ENCODE results near the gene L3MBTL4.

L3MBTL4 gene

GRCh38 chr18:6327895-6328620, 86.7 kb downstream of the L3MBTL4 start:
- H3K9me3 Mint-ChIP-seq, result peaks cover 6% of the 10 kb centered on the region
- H3K27me3 Mint-ChIP-seq (ENCODE audit: low read depth), result no peaks in the 10 kb centered on the region
- H3K36me3 Mint-ChIP-seq (ENCODE audit: low read depth), result no peaks in the 10 kb centered on the region
- DNase-seq (ENCODE audit: low spot score), result no peak
- no peak overlapping the region for H3K4me3 Mint-ChIP-seq
- no peak overlapping the region for H3K27ac Mint-ChIP-seq
- no peaks in the 10 kb centered on the region for H3K4me1 Mint-ChIP-seq (ENCODE audit: low read depth)

- Mint-ChIP-seq H3K9me3 (peaks cover 10% of the 10 kb centered on the region), H3K4me3 (no peak overlapping the region), H3K27me3 (ENCODE audit: low read depth) (no peaks in the 10 kb centered on the region), H3K4me1 (ENCODE audit: low read depth) (no peaks in the 10 kb centered on the region), H3K36me3 (ENCODE audit: low read depth) (no peaks in the 10 kb centered on the region), H3K27ac (no peak overlapping the region)
- no peak for DNase-seq (ENCODE audit: low spot score)
These were observed 87.2 kb downstream of the L3MBTL4 start for GRCh38 chr18:6327485-6327884.

GRCh38 chr18:6326566-6326965, 88.1 kb downstream of the L3MBTL4 start:
- Mint-ChIP-seq H3K9me3 (peaks cover 10% of the 10 kb centered on the region), H3K27ac (no peak overlapping the region), H3K4me3 (no peak overlapping the region), H3K4me1 (ENCODE audit: low read depth) (no peaks in the 10 kb centered on the region), H3K36me3 (ENCODE audit: low read depth) (no peaks in the 10 kb centered on the region), H3K27me3 (ENCODE audit: low read depth) (no peaks in the 10 kb centered on the region)
- no peak for DNase-seq (ENCODE audit: low spot score)

- H3K36me3 Mint-ChIP-seq (ENCODE audit: low read depth), result no peaks in the 10 kb centered on the region
- no peak for DNase-seq (ENCODE audit: low spot score)
- peaks cover 18% of the 10 kb centered on the region for H3K9me3 Mint-ChIP-seq
- no peaks in the 10 kb centered on the region for H3K4me1 Mint-ChIP-seq (ENCODE audit: low read depth)
- H3K27me3 Mint-ChIP-seq (ENCODE audit: low read depth), result no peaks in the 10 kb centered on the region
- H3K27ac Mint-ChIP-seq, result no peak overlapping the region
- no peak overlapping the region for H3K4me3 Mint-ChIP-seq
These were observed 91.3 kb downstream of the L3MBTL4 start for GRCh38 chr18:6323319-6323889.

GRCh38 chr18:6315517-6316331, 99.0 kb downstream of the L3MBTL4 start:
- peaks cover 17% of the 10 kb centered on the region for H3K9me3 Mint-ChIP-seq

GRCh38 chr18:6313415-6313814, 101.3 kb downstream of the L3MBTL4 start:
- Mint-ChIP-seq H3K27me3 (ENCODE audit: low read depth) (no peaks in the 10 kb centered on the region), H3K9me3 (peaks cover 8% of the 10 kb centered on the region), H3K27ac (no peak overlapping the region), H3K36me3 (ENCODE audit: low read depth) (no peaks in the 10 kb centered on the region), H3K4me3 (no peak overlapping the region), H3K4me1 (ENCODE audit: low read depth) (no peaks in the 10 kb centered on the region)
- no peak for DNase-seq (ENCODE audit: low spot score)

More at GRCh38 chr18:6315517-6316331, 99.0 kb downstream of the L3MBTL4 start:
- no peak overlapping the region for H3K4me3 Mint-ChIP-seq
- no peak overlapping the region for H3K27ac Mint-ChIP-seq
- no peaks in the 10 kb centered on the region for H3K4me1 Mint-ChIP-seq (ENCODE audit: low read depth)
- DNase-seq (ENCODE audit: low spot score), result no peak
- H3K36me3 Mint-ChIP-seq (ENCODE audit: low read depth), result no peaks in the 10 kb centered on the region
- no peaks in the 10 kb centered on the region for H3K27me3 Mint-ChIP-seq (ENCODE audit: low read depth)

- no peak for DNase-seq (ENCODE audit: low spot score)
- no peaks in the 10 kb centered on the region for H3K4me1 Mint-ChIP-seq (ENCODE audit: low read depth)
- no peaks in the 10 kb centered on the region for H3K36me3 Mint-ChIP-seq (ENCODE audit: low read depth)
- peaks cover 8% of the 10 kb centered on the region for H3K9me3 Mint-ChIP-seq
- no peak overlapping the region for H3K4me3 Mint-ChIP-seq
- no peak overlapping the region for H3K27ac Mint-ChIP-seq
- no peaks in the 10 kb centered on the region for H3K27me3 Mint-ChIP-seq (ENCODE audit: low read depth)
These were observed 103.1 kb downstream of the L3MBTL4 start for GRCh38 chr18:6311456-6312215.

GRCh38 chr18:6310714-6311113, 104.0 kb downstream of the L3MBTL4 start:
- H3K36me3 Mint-ChIP-seq (ENCODE audit: low read depth), result no peaks in the 10 kb centered on the region
- no peaks in the 10 kb centered on the region for H3K4me1 Mint-ChIP-seq (ENCODE audit: low read depth)
- no peak for DNase-seq (ENCODE audit: low spot score)
- H3K27ac Mint-ChIP-seq, result no peak overlapping the region
- H3K27me3 Mint-ChIP-seq (ENCODE audit: low read depth), result no peaks in the 10 kb centered on the region
- H3K9me3 Mint-ChIP-seq, result peaks cover 10% of the 10 kb centered on the region
- no peak overlapping the region for H3K4me3 Mint-ChIP-seq

- Mint-ChIP-seq H3K36me3 (ENCODE audit: low read depth) (no peaks in the 10 kb centered on the region), H3K4me1 (ENCODE audit: low read depth) (peaks cover 5% of the 10 kb centered on the region), H3K9me3 (no peaks in the 10 kb centered on the region), H3K27me3 (ENCODE audit: low read depth) (no peaks in the 10 kb centered on the region), H3K27ac (no peak overlapping the region), H3K4me3 (no peak overlapping the region)
- no peak for DNase-seq (ENCODE audit: low spot score)
These were observed 116.8 kb downstream of the L3MBTL4 start for GRCh38 chr18:6297875-6298274.

- Mint-ChIP-seq H3K4me3 (peak overlapping the region; percentile 24), H3K9me3 (no peaks in the 10 kb centered on the region), H3K36me3 (ENCODE audit: low read depth) (no peaks in the 10 kb centered on the region), H3K27ac (no peak overlapping the region), H3K27me3 (ENCODE audit: low read depth) (no peaks in the 10 kb centered on the region), H3K4me1 (ENCODE audit: low read depth) (peaks cover 5% of the 10 kb centered on the region)
- no peak for DNase-seq (ENCODE audit: low spot score)
These were observed 120.4 kb downstream of the L3MBTL4 start for GRCh38 chr18:6294148-6294784.

GRCh38 chr18:6289843-6290242, 124.9 kb downstream of the L3MBTL4 start:
- H3K4me3 Mint-ChIP-seq, result no peak overlapping the region

GRCh38 chr18:6286585-6286984, 128.1 kb downstream of the L3MBTL4 start:
- Mint-ChIP-seq H3K4me3 (no peak overlapping the region), H3K36me3 (ENCODE audit: low read depth) (no peaks in the 10 kb centered on the region), H3K9me3 (no peaks in the 10 kb centered on the region), H3K27ac (no peak overlapping the region), H3K27me3 (ENCODE audit: low read depth) (no peaks in the 10 kb centered on the region), H3K4me1 (ENCODE audit: low read depth) (no peaks in the 10 kb centered on the region)
- DNase-seq (ENCODE audit: low spot score), result no peak

More at GRCh38 chr18:6289843-6290242, 124.9 kb downstream of the L3MBTL4 start:
- DNase-seq (ENCODE audit: low spot score), result no peak
- H3K27me3 Mint-ChIP-seq (ENCODE audit: low read depth), result no peaks in the 10 kb centered on the region
- peaks cover 5% of the 10 kb centered on the region for H3K4me1 Mint-ChIP-seq (ENCODE audit: low read depth)
- no peaks in the 10 kb centered on the region for H3K36me3 Mint-ChIP-seq (ENCODE audit: low read depth)
- H3K9me3 Mint-ChIP-seq, result no peaks in the 10 kb centered on the region
- no peak overlapping the region for H3K27ac Mint-ChIP-seq

- no peak for DNase-seq (ENCODE audit: low spot score)
- Mint-ChIP-seq H3K4me3 (no peak overlapping the region), H3K4me1 (ENCODE audit: low read depth) (no peaks in the 10 kb centered on the region), H3K9me3 (no peaks in the 10 kb centered on the region), H3K27ac (no peak overlapping the region), H3K36me3 (ENCODE audit: low read depth) (no peaks in the 10 kb centered on the region), H3K27me3 (ENCODE audit: low read depth) (no peaks in the 10 kb centered on the region)
These were observed 129.9 kb downstream of the L3MBTL4 start for GRCh38 chr18:6284761-6285160.
